Suprapubic skin (tissue), 4 donors: ENCODE data around the gene KCNJ6. TPM values are rescaled to one million over a fixed set of nuclear protein-coding genes. Genes with fewer than 3 reads are reported as not detected.

ENCODE experiments used
- DNase-seq, 2 donors: peaks; one replicate each; pipeline ENCODE4 v3.0.0-alpha.2; 2019; ENCODE audit warnings: low spot score in 2 of 2
- H3K27ac ChIP-seq: fragments of 200-600 bp; sonication (generic); one replicate; pipeline ENCODE4 v1.5.1; 2019
- H3K27me3 ChIP-seq: fragments of 200-600 bp; sonication (generic); one replicate; pipeline ENCODE4 v1.5.1; 2019
- H3K36me3 ChIP-seq: fragments of 200-600 bp; sonication (generic); one replicate; pipeline ENCODE4 v1.5.1; 2019
- H3K4me1 ChIP-seq: fragments of 200-600 bp; sonication (generic); one replicate; pipeline ENCODE4 v1.5.1; 2019
- H3K4me3 ChIP-seq: fragments of 200-600 bp; sonication (generic); one replicate; pipeline ENCODE4 v1.5.1; 2019; ENCODE audit warnings: mild to moderate bottlenecking
- H3K9me3 ChIP-seq: fragments of 200-600 bp; sonication (generic); one replicate; pipeline ENCODE4 v1.5.1; 2019
- EP300 ChIP-seq: sonication (generic); formaldehyde crosslinking; IDR thresholded peaks from one replicate; pipeline ENCODE4 v1.6.1; 2017; ENCODE audit warnings: antibody characterized with exemption
- POLR2A ChIP-seq, 2 donors: fragments of 450-650 bp; IDR thresholded peaks; one replicate each; pipeline ENCODE4 v1.6.1; 2017; ENCODE audit warnings: antibody characterized with exemption in 2 of 2, mild to moderate bottlenecking in 2 of 2, moderate library complexity in 2 of 2
- POLR2AphosphoS5 ChIP-seq, 3 donors: sonication (generic); formaldehyde crosslinking; IDR thresholded peaks; one replicate each; pipeline ENCODE4 v1.6.1; 2017; ENCODE audit warnings: antibody characterized with exemption in 3 of 3
- WGBS: methylation state at CpG from one replicate; pipeline ENCODE4 v1.1.5; 2018; 5-methylcytosine and 5-hydroxymethylcytosine counted together
- total RNA-seq, 4 donors: library from RNA; depleted of rRNA; stranded (reverse); fragments of >200 nt; gene quantifications; one replicate each; pipeline ENCODE4 v1.1.0, GENCODE V29; 2016
- TF ChIP-seq, protein P1 (sequence below), 2 donors: fragments of 200-600 bp in 1 of 2; fragments of 450-650 bp in 1 of 2; sonication (generic) in 1 of 2; IDR thresholded peaks; one replicate each; pipeline ENCODE4 v1.5.1; 2016 to 2019; ENCODE audit warnings: antibody characterized with exemption in 2 of 2, mild to moderate bottlenecking in 1 of 2, moderate library complexity in 1 of 2

KCNJ6 gene
- total RNA-seq, 4 donors from 2014 or later, result not detected

GRCh38 chr21:37587635-37588177 is 328.6 kb downstream of the KCNJ6 start:
- Histone ChIP-seq H3K4me1 (no peaks in the 10 kb centered on the region), H3K4me3 (no peak overlapping the region), H3K27me3 (no peaks in the 10 kb centered on the region), H3K9me3 (no peaks in the 10 kb centered on the region), H3K27ac (no peak overlapping the region), H3K36me3 (no peaks in the 10 kb centered on the region)
- TF ChIP-seq POLR2AphosphoS5 (IDR thresholded peaks at IDR 0.05) (no peak), POLR2A (IDR thresholded peaks at IDR 0.05) (no peak), EP300 (no peak)
- TF ChIP-seq, protein P1, sequence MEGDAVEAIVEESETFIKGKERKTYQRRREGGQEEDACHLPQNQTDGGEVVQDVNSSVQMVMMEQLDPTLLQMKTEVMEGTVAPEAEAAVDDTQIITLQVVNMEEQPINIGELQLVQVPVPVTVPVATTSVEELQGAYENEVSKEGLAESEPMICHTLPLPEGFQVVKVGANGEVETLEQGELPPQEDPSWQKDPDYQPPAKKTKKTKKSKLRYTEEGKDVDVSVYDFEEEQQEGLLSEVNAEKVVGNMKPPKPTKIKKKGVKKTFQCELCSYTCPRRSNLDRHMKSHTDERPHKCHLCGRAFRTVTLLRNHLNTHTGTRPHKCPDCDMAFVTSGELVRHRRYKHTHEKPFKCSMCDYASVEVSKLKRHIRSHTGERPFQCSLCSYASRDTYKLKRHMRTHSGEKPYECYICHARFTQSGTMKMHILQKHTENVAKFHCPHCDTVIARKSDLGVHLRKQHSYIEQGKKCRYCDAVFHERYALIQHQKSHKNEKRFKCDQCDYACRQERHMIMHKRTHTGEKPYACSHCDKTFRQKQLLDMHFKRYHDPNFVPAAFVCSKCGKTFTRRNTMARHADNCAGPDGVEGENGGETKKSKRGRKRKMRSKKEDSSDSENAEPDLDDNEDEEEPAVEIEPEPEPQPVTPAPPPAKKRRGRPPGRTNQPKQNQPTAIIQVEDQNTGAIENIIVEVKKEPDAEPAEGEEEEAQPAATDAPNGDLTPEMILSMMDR (IDR thresholded peaks at IDR 0.05), result no peak
- no peak for DNase-seq
- WGBS, result 81% methylated on average over 5 of the region's 5 CpGs

DNA sequence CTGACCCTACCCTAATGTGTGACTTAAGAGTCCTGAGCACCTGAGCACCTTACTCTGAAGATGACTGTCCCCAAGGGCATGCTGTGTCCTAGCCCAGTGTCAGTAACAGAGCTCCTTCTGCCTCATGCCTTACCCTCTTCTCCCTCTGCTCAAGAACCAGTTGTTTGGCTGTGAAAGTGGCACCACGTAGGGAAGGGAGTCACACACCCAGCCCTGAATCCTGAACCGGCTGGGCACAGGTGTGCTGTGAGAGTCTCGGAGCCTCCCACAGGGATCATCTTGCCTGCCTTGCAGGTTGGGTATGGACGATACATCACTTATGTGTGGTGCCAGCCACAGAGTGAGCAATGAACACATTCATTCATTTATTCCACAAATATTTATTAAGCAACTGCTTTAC is 329.1 kb downstream of the KCNJ6 start:
- H3K27me3 ChIP-seq, result no peaks in the 10 kb centered on the region
- no peaks in the 10 kb centered on the region for H3K9me3 ChIP-seq
- no peak for DNase-seq
- H3K27ac ChIP-seq, result no peak overlapping the region
- H3K36me3 ChIP-seq, result no peaks in the 10 kb centered on the region
- no peaks in the 10 kb centered on the region for H3K4me1 ChIP-seq
- H3K4me3 ChIP-seq, result no peak overlapping the region
- no peak for TF ChIP-seq POLR2AphosphoS5 (IDR thresholded peaks at IDR 0.05)
- no peak for TF ChIP-seq EP300
- TF ChIP-seq, protein P1 (IDR thresholded peaks at IDR 0.05), result no peak
- no peak for TF ChIP-seq POLR2A (IDR thresholded peaks at IDR 0.05)
- 88% methylated on average over 4 of the region's 4 CpGs for WGBS

DNA sequence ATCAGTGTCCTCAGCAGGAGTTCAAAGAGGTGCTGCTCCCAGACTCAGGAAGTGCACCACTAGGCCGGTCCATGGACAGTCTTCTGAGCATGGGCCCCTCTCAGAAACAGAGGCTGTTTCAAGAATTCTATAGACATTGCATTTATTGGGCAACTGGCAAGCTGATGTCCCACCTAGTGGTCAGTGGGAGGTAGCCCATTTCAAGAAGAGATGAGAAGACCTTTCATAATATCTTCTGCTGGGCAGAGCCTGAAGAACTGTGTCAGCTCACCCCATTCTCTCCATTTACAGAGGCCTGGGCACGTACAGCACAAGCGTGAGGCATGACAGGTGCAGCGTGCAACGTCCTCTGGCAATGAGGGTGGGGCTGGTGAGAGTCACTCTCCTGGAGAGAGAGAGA is 333.7 kb downstream of the KCNJ6 start:
- no peak overlapping the region for H3K4me3 ChIP-seq
- DNase-seq, result no peak
- WGBS, result 49% methylated on average over 5 of the region's 5 CpGs
- H3K27ac ChIP-seq, result no peak overlapping the region
- no peaks in the 10 kb centered on the region for H3K4me1 ChIP-seq
- no peaks in the 10 kb centered on the region for H3K36me3 ChIP-seq
- H3K27me3 ChIP-seq, result no peaks in the 10 kb centered on the region
- peaks cover 11% of the 10 kb centered on the region for H3K9me3 ChIP-seq
- no peak for TF ChIP-seq POLR2AphosphoS5 (IDR thresholded peaks at IDR 0.05)
- TF ChIP-seq POLR2A (IDR thresholded peaks at IDR 0.05), result no peak
- TF ChIP-seq, protein P1 (IDR thresholded peaks at IDR 0.05), result peak in 1 of 2 donors; percentile 19
- TF ChIP-seq EP300, result no peak

GRCh38 chr21:37580666-37581065 is 335.6 kb downstream of the KCNJ6 start:
- 75% methylated on average over 3 of the region's 3 CpGs for WGBS
- Histone ChIP-seq H3K9me3 (peaks cover 11% of the 10 kb centered on the region), H3K4me1 (no peaks in the 10 kb centered on the region), H3K27ac (no peak overlapping the region), H3K27me3 (no peaks in the 10 kb centered on the region), H3K4me3 (no peak overlapping the region), H3K36me3 (no peaks in the 10 kb centered on the region)
- DNase-seq, result no peak
- TF ChIP-seq, protein P1 (IDR thresholded peaks at IDR 0.05), result no peak
- no peak for TF ChIP-seq POLR2AphosphoS5 (IDR thresholded peaks at IDR 0.05)

DNA sequence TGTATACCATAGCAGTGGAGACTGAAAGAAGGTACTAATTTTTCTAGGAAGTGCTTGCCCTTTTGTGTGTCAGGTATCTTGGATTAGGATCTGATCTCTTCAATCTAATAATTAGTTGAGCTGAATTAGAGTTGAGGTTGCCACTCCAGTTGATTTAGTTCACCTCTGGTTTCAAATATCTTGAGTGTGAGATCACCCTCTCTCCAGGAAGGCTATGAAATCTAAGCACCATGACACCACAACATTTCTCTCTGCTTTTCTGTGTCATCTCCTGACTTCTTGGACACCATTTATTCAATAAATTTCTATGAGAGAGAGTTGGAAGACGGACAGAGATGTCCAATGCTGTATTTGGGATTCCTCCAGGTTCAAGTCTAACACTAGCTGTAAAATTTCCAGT is 336.9 kb downstream of the KCNJ6 start:
- Histone ChIP-seq H3K9me3 (peaks cover 11% of the 10 kb centered on the region), H3K36me3 (no peaks in the 10 kb centered on the region), H3K4me3 (no peak overlapping the region), H3K4me1 (no peaks in the 10 kb centered on the region), H3K27ac (no peak overlapping the region), H3K27me3 (no peaks in the 10 kb centered on the region)
- WGBS, result 76% methylated on average over 1 of the region's 1 CpG
- TF ChIP-seq EP300 (no peak), POLR2A (IDR thresholded peaks at IDR 0.05) (no peak), POLR2AphosphoS5 (IDR thresholded peaks at IDR 0.05) (no peak)
- TF ChIP-seq, protein P1 (IDR thresholded peaks at IDR 0.05), result no peak
- no peak for DNase-seq
